NCI-H1417 treated with DMSO at 0.1 percent for 48 hours (cell line): Measurements from ENCODE around the gene STK10.

ENCODE experiments used
- DNase-seq: peaks from one replicate; lab custom pipeline; 2025; lab: John Stamatoyannopoulos, UW

Gene STK10

DNA sequence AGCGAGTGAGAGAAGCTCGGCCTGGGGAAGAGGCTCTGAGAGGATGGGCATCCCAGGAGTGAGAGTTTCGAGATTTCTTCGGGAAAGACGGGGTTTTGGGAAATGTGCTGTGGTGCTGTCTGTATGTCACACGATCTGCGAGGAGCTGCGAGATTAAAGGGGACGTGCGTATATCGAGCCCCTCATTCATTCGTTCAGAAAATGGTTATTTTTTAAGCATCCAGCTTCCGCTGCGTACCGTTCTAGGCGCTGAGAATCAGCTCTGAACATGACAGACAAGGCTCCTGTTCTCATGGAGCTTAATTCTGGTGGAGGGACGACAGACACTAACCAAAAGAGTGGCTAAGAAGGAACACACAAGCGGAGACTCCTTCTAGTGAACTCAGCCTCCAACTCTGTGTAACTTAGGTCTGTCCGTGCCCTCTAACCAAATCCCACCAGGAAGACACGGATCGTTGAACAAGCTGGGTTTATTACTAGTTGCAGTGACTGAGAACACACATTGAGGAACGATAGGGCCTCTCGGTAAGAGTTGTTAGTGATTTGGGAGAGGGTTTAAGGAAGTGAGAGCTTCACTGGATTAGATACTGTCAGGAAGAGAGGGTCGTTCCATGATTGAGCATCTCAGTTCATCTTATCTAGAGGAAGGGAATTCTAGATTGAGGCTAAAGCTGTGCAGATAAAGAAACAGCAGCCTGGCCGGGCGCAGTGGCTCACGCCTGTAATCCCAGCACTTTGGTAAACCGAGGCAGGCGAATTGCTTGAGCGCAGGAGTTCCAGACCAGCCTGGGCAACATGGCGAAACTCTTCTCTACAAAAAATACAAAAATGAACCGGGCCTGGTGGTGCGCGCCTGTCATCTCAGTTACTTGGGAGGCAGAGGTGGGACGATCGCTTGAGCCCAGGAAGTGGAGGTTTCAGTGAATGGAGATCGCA lies 180.6 kb downstream of the STK10 start:
- DNase-seq, result no peak

DNA sequence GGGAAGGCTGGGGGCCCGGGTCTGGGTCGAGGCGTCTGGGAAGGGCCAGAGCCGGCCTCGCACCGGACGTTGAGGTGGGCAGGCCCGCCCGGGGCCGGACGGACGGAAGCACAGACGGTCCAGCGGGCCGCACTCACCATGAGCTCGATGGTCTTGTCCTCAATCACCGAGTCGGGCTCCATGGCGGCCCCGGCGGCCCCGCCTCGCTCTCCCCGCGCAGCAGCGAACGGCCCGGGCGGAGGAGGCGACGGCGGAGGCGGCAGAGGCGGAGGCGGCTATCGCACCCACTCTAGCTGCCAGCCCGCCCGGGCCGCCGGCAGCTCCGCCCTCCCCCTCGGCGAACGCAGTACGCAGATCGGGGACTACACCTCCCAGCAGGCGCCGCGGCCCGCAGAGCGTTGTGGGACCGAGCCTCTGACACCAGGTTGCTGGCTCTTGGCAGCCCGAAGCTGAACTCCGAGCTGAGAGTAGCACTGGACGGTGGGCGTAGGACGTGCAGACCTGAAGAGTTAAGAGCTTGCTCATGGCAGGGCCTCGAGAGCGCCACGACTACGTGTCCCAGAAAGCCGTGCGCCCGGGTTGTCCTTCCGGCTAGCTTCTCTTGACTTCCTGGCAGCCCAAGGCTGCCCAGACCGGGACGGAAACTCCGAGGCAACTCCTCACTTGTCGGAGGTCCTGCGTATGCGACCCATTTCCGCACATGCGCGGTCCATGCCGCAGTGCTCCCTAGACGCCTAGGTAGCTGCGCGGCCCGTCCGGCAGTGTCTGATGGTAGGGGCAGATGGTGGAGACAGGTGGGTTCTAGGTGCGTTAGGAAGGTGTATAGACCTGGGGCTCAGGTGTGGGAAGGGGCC lies 181.5 kb downstream of the STK10 start, which contains the start of gene FBXW11:
Gene FBXW11 (minus strand): TSS at position 318 of the 854 bp plus-strand sequence. CDS start 136 bp downstream, at position 182.
- DNase-seq, result peak; percentile 40

DNA sequence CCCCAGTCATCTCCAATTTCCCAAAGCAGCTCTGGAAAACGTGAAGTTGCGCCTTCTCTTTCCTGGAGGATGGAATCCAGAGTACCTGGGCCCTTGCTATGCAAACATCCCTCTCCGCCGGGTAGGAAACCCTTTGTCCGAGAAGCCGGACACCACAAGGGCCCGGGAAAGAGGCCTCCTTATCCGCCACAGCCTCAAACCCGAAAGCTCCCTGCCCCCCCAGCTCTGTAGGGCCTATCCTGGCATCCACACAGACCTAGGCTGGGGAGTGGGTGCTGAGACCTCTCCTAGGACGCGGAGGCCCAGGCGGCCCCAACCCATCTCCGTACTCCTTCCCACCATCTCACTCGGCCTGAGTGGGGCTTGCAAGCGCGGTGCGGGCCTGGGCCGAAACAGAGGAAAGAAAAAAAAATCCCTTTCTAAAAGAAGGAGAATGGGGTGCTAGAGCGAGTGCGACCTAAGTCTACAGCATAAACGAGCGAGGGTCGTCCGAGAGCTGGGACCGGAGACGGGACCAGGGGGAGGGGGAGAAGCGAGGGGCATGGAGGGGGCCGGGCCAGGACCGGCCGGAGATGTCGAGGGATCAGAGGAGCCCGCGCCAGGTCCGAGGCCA lies 182.2 kb downstream of the STK10 start:
- no peak for DNase-seq

DNA sequence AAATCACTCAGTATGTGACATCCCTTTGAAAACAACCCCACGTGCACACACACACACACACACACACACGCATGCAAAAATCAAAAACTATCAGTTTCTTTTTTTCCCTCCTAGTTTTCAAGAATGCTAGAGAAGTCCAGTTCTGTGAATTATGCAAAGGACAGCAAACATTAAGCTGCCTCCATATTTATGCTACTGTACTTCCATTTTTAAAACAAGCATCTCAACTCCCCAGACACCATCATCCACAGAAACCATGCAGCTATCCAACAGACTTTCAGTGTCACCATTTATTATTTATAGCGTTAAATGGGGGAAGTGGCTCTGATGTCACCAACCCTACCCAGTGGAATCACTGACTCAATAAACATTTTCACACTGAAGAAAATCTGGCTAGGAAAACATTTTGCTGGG lies 183.2 kb downstream of the STK10 start:
- no peak for DNase-seq

DNA sequence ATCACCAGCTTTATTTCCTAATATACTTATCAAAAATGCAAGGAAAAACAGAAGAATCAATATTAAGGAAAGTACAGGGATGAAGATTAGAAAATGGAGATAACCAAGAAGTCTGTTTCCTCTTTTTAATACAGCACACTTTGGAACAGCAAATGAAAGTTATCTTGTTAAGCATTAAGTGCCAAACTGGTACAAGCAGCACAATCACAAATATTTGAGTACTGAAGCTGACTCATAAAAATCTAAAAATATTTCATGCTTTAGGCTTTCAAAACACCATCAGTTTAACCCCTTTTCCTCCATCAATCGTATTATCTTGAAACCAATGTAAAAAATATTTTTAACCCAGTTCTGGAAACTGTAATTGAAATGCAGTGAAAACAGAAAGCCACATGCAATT lies 184.3 kb downstream of the STK10 start:
- DNase-seq, result no peak

DNA sequence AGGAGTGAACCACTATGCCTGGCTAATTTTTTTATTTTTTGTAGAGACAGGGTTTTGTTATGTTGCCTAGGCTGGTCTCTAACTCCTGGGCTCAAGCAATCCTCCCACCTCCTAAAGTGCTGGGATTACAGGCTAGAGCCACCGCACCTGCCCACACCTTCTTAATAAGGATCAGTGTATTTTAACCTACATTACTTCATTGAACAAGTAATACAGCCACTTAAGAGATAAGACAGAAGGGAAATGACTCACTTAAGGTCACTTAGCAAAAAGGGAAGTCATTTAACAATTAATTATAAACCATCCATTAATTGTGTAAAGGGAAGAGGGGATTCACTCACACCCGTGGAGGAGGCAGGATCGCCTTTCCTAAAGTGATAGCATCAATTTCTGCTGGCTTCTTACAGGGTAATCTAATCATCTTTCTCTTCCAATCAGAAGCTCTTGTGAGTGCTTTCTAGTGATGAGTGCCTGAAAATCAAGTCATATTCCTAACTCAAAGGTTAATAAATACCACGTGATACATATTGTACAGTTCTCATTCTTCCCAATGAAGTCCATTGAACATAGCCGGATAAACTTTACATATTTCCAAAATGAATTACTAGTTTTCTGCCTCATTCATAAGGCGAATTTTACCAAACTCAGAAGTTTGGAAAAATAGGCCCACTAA lies 185.0 kb downstream of the STK10 start:
- DNase-seq, result no peak

DNA sequence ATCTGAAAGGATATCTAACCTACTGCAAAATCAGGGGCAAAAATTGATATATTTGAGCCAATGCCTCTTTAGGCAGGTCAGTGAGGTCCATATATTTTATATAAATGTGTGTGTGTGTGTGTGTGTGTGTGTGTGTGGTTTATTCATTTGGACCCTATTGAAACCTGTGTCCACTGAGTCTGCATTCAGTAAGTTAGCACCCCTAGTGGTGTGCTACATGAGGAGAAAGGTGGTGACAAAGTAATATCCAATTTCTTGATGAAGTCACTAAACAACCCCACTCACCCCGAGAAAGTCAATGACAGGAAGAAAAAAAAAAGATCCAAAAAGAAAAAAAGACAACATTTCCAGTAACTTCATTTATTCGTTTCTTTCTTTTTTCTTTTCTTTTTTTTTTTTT lies 185.7 kb downstream of the STK10 start:
- DNase-seq, result no peak

DNA sequence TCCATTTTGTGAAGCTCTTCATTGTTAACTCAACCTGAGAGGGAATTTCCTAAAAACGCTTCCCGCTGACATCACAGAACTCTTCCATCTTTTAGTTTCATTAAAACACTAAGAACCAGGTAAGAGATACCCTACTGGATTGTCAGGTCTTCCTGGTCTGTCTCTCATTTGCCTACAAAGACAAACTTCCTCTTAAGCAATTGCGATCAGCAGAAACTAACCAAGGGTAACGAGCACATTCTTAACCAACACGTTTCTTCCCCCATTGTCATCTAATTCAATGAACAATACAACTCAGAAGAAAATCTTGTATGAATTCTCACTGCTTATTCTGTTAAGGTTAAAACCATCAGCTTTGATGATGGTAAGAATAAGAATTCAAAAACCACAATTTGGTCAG lies 188.1 kb downstream of the STK10 start:
- DNase-seq, result no peak

DNA sequence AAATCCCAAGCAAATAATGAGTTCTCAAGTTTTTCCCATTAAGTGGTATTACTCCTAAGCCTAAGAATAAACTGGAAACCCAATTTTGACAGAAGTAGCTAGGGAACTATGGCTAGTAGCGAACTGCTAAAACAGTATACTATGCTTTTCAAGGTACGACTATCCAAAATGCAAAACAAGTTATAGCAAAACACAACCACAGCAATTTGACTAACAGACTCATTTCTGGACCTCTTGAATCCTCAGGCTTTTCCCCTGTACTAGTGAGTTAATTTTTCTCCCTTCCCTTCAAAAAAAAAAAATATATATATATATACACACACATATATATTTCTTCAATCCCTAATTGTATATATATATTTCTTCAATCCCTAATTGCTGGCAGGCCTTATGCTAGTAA lies 188.9 kb downstream of the STK10 start:
- DNase-seq, result no peak

DNA sequence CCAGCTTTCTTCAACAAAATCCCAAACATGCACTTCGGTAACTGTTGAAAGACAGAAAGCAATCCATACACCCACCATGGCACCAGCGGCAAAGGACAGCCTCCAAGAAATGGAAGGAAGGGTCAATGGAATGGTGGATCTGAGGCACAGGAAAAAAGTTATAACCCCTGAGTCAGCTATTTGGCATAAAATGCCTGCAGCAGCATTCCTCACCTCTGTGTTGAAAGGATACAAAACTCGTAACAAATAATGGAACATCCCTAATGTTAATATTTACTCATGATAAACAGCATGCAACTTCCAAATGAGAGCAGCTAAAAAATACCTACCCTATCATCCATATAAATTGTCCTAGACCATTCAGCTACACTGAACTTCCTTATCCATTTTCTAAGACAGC lies 191.0 kb downstream of the STK10 start:
- DNase-seq, result no peak

DNA sequence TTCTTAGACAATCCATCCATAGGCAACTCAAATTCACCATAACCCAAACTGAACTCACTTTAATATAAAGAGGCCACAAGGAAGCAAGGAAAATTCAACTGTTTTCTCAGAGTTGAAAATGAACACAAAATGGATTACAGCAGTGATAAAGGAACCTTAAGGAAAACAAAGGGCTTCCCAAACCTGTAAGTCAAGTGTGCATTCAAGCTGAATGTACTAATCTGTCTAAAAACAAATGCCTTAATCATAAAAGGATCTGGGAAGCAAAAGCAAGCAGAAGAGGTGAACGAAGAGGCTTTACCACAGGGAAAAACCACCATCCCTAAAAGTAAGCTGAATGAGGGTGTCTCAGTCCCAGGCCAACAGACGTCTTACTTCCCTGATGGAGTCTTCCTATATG lies 195.2 kb downstream of the STK10 start:
- no peak for DNase-seq

DNA sequence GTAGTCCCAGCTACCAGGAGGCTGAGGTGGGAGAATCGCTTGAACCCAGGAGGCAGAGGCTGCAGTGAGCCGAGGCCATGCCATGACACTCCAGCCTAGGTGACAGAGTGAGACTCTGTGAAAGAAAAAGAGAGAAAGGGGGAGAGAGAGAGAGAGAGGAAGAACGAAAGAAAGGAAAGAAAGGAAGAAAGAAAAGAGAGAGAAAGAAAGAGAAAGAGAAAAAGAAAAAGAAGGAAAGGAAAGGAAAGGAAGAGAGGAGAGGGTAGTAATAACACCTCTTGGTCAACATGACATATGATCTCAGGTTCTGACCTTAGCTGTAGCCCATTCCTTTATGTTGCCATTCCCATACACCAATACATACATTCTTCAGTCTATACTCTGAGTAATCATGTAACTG lies 195.7 kb downstream of the STK10 start:
- DNase-seq, result no peak
